Vagina (tissue), 2 donors: ENCODE results near the gene RIOK2.

Experiments used
- CTCF ChIP-seq, 3 experiments: fragments of 450-650 bp in 2 of 3; fragments of 200-600 bp in 1 of 3; sonication (generic) in 1 of 3; IDR thresholded peaks; one replicate each; pipeline ENCODE4 v1.5.1; 2017 to 2019; ENCODE audit warnings: antibody characterized with exemption in 3 of 3, mild to moderate bottlenecking in 2 of 3, moderate library complexity in 2 of 3
- POLR2A ChIP-seq, 2 donors: fragments of 450-650 bp; IDR thresholded peaks; one replicate each; pipeline ENCODE4 v1.6.1; 2017; ENCODE audit warnings: antibody characterized with exemption in 2 of 2, mild to moderate bottlenecking in 2 of 2, moderate library complexity in 2 of 2
- POLR2AphosphoS5 ChIP-seq, 2 donors: sonication (generic); formaldehyde crosslinking; IDR thresholded peaks; one replicate each; pipeline ENCODE4 v1.9.0; 2017; ENCODE audit warnings: antibody characterized with exemption in 2 of 2, mild to moderate bottlenecking in 2 of 2, low read depth in 1 of 2; ENCODE audit not compliant: insufficient read depth in 1 of 2

DNA sequence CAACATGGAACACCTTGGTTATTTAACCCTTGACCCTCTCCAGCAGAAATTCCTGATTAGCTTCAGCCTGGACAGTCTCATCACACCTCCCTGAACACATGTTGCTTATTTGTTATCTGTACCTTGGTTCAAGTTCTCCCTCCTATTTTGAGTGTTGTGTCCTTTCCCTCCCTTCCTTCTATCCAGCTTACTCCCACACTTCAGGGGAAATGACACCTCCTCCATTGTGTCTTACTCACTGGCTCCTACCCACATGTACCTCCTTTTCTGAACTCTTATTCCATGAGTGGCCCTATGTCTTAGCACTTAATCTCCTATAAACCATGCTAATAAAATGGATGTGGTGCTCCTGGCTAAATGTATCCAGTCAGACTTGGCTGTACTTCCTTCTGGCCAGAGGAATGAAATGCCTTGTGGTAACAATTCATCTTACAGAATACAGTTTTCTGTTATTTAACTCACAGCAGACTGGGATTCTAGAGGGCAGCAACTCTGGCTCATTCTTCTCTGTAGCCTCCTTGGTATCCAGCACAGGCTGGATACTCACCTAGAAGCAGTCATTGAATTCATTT is 51.8 kb downstream of the RIOK2 start:
- TF ChIP-seq CTCF (IDR thresholded peaks at IDR 0.05) (no peak), POLR2AphosphoS5 (IDR thresholded peaks at IDR 0.05; ENCODE audit: insufficient read depth in 1 of 2, low read depth in 1 of 2) (no peak), POLR2A (IDR thresholded peaks at IDR 0.05) (no peak)
